HG02763 (cell line): ENCODE data around the gene MMAB.

Experiments
- ATAC-seq: cut with Tn5 transposase; IDR thresholded peaks from one replicate; pipeline ENCODE4 v1.9.1; 2021; ENCODE audit warnings: mild to moderate bottlenecking, moderate library complexity; ENCODE audit not compliant: unreplicated experiment

The MMAB gene

DNA sequence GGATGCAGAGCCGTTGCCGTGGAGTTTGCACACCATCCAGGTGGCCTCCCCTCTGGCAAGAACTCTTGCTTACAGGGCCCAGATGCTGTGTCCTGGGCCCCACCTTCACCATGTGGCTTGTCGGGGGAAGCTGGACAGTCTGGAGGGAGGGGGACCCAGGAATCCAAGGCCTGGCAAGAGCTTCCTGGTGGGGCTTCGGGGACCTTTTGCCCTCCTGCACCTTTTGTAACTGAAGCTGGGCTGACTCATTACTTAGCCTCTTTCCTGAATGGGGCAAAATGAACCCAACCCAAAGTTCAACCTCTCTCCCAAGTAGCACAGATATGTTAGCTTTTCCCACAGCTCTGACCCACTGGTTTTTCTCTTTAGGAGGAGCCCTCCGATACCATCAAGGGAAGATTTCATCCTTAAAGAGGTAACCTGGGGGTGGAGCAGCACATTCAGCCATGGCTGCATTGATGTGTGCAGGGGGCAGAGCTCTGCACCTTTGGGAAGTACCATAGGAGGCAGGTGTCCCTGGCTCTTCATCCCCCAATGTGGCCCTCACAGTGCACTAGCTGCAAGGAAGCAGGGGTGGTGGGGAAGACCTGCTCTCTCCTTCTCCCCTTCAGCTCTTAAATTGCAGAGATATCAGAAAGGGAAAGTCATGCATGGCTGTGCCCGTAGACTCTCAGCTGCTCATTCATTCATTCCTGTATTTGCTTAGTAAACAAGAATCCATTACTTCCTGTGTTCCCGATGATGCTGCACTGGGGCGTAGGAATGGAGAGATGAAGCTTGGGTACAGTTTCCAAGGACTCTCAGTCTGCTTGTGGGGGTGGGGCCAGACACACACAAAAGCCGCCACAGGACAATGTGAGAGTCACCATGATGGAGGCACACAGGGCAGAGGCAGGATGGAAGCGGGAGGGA lies 13.3 kb upstream of the MMAB start:
- ATAC-seq: no peak

DNA sequence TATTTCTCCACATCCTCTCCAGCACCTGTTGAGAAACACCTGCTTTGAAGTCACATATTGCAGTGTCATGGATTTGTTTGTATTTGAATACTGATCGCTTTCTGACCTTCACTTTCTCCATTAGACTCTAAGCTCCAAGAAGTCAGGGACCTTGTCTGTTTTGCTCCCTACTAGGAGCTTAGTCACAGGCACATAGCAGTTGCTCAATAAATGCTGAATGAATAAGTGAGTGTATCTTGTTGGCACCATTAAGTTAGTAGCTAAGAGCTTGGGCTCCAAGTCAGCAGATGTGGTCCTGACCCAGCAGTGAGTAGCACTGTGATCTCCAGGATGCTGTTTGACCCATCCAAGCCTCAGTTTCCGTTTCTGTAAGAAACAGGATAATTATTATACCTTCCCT lies 10.4 kb upstream of the MMAB start:
- ATAC-seq: no peak

DNA sequence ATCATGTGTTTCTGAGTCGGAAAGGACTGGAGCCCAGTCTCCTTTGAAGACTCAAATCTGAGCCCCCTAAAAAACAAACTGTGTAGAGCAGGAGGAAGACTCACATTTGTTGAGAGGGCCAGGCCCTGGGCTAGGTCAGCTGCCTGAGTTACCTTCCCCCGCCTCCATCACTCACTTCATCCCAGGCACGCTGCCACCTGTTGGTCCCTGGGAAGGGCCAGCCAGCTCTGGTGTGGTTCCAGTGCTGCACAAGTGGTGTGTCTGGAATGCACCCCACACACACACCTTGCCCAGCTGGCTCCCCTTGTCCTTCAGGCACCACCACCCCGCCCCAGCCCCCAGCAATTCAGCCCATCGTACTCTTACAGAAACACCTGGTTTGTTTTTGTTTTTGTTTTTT lies 9.3 kb upstream of the MMAB start:
- no peak for ATAC-seq

DNA sequence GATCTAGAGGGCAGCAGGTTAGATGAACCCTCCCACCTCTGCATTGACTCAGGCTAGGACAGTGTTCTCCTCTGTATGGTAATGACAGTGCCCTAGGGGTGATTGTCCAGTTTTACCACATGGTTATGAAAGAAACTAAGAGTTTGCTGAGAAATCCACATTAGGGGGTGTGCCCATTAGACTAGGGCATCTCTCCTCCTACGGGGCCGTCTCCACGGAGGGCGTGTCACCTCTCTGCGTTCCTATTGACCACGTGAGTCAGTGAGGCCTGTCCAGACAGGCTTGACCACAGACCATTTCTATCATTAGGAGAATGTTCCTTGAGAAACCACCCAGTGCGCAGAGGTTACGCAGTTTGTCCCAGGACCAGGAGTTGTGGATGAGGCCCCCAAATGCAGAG lies 8.6 kb upstream of the MMAB start:
- ATAC-seq: no peak

DNA sequence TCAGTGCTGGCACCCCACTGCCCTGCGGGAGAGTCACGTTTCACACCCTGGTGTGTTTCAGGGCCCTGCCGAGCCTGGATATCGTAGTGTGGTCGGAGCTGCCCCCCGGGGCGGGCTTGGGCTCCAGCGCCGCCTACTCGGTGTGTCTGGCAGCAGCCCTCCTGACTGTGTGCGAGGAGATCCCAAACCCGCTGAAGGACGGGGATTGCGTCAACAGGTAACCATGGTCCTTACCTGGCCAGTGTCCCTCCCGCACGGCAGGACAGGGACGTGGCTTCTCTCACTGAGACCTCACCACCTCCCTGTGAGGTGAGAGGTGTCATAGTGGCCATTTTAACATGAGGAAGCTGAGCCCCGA lies 8.0 kb upstream of the MMAB start:
- ATAC-seq: no peak

DNA sequence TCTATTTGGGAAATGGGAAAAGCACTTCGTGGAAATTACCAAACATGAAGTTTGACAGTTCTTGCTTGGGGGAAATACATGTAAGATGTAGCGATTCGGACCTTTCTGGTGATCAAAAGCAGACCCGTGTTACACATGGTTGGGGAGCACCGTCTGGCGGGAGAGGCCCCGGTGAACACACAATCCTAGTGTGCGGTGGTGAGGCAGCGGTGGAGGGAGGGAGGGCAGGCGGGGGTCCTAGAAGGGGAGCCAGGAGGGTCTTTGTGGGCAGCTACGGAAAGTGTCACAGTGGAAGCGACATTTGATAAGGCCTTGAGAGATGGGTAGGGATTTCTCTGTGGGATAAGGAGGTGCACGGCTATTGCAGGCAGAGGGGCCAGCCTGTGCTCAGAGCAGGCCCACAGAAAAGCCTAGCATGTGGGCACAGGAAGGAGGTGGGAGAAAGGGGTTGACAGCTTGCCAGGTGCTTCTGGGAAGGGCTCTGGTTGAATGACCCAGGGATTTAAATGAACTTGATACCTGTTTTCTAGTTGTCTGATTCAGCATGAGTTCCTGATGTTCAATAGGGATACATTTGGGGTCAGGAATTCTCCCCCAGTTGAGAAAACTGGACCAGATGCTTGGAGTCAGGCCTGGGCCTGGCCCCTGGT lies 7.5 kb upstream of the MMAB start:
- no peak for ATAC-seq

DNA sequence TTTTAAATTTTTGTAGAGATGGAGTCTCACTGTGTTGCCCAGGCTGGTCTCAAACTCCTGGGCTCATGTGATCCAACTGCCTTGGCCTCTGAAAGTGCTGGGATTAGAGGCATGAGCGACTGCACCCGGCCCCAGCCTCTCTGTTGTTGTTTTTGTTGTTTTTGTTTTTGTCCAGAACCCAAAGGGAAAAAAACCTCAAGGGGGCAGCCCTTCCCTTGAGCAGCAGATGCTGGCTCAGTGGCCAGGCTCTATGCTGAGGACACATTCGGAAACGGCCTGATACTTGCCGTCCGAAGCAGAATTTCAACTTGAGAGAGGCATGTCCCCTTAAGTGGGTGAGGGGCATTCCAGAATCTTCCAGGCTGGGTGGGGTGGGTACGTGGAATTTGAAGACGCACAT lies 7.0 kb upstream of the MMAB start:
- ATAC-seq: no peak

DNA sequence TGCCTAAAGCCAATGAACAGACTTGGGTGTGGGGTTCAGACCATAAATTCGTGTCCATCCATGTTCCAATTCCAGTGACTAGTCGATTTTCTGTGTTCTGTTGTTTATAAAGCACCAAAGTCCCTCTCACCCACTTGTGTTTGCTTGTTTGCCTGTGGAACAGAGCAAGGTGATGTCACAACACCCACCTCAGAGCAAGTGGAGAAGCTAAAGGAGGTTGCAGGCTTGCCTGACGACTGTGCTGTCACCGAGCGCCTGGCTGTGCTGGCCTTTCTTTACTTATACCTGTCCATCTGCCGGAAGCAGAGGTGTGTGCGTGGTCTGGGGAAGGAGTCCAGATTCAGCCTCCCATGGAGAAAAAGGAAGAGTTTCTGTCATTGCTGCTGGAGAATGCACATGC lies 6.3 kb upstream of the MMAB start:
- ATAC-seq: no peak

DNA sequence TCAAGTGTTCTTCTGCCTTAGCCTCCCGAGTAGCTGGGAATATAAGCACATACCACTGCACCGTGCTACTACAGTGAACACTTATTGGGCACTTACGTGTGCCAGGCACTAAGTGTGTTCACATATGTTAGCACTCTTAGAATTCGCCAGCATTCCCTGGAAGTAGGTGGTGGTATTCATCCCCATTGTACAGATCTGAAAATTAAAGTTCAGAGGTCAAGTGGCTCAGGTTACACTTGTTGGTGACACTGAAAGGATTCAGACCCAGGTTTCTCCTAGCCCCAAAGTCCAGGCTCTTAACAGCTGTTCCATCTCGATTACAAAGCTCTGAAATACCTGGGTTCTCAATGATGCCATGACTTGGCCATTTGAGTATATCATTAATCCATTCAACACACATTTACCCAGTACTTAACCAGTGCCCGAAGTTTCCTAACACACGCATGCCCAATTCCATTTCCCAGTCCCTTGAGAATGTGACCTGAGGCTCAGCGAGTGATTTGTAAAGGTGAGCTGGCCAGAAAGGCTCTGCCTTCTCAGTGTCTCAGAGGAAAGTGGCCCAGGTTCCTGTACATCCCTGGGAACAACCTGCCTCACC lies 5.1 kb upstream of the MMAB start:
- no peak for ATAC-seq

DNA sequence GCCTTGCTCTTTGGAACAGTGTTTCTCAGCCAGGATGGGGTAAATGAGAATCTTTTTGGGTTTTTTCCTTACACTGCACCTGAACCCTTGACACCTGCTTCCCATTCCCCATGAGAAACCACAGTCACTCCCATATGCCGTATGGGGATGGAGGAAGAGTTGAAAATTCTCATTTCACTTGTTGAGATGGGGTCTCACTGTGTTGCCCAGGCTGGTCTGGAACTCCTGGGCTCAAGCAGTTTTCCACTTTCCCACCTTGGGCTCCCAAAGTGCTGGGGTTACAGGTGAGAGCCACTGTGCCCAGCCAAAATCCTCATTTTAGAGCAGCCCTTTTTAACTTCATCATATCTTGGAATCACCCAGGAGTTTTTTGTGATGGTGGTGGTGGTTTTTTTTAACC lies 4.0 kb upstream of the MMAB start:
- ATAC-seq: no peak

DNA sequence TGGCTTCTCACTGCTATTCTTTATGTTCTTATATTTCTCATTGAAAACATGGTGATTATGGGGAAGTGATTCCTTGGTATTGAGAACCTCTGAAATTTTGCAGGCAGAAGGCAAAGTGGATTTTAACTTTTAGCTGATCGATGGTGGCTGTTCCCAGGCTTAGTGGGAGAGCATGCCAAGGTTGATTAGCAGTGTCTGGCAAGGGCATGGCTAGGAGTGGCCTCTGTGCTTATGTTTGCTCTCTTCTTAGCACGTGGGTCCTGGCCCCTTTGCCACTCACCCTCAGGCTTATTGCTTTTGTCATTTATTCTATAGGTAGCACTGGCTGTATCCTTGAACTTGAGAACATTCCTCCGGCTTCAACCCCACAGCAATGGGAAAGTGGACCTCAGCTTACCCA lies 2.4 kb upstream of the MMAB start:
- ATAC-seq: no peak

DNA sequence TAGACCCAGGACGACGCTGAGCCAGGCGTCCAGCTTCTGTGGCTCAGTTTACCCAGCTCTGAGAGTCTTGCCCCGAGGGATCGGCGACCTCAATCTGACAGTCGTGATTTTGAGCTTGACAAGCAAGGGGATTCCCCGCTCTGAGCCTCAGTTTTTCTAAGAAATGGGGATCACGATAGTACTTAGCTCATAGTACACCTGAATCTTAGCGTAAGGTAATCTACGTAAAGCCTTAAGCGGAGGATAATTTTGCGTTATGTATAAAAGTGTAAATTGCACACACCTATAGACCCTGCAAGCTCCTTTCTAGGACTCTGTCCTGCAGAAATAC lies 575 bp upstream of the MMAB start:
- ATAC-seq: no peak

DNA sequence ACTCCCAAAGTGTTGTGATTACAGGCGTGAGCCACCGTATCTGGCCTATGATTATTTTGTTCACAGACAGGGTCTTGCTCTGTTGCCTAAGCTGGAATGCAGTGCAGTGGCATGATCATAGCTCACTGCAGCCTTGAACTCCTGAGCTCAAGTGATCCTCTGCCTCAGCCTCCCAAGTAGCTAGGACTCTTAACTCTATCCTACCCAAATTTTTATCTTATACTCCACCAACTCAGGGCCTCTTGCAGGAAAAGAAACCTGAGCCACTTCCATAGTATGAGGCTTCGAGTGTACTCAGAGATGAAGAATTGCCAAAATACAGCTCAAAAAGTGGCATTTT lies 828 bp downstream of the MMAB start:
- ATAC-seq: no peak

DNA sequence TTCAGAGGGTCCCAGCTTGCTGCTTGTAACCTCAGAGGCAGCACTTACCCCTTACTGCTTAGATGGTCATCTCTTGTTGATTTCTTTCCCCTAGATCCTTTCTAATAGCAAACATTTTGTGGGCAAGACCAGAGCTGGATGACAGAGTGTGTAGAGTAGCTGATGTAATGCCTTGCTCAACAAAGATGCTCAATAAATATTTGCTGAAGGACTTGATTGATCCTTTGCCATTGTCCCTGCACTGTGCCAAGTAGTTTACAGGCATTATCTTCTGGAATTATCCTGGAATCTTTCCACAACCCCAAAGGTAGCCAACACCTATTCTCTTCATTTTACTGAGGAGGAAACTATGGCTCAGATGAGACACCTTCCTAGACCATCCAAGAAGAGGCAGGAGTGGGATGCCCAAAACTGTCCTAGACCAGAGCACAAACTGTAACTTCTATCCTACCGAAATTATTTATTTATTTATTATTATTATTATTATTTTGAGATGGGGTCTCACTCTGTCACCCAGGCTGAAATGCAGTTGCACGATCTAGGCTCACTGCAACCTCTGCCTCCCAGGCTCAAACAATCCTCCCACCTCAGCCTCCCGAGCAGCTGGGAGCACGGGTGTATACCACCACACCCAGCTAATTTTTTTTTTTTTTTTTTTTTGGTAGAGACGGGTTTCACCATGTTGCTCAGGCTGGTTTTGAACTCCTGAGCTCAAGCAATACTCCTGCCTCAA lies 1.4 kb downstream of the MMAB start:
- ATAC-seq: no peak

DNA sequence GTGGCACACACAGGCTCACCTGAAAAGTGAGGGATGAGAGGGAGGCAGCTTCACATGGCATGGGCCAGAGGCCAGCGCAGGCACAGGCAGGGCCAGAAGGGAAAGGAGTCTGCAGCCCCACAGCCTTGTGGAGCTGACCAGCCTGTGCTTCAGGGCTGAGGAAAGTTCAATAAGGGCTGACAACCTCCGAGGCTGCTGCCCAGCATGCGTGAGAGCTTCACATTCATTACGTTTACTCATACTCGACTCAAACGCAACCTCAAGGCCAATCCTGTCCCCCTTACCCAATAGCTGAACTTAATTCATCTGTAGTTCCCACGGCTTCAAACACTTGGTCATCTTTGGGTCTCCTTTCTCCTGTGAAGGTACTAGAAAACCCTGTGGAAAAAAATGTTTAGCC lies 4.8 kb downstream of the MMAB start:
- no peak for ATAC-seq

DNA sequence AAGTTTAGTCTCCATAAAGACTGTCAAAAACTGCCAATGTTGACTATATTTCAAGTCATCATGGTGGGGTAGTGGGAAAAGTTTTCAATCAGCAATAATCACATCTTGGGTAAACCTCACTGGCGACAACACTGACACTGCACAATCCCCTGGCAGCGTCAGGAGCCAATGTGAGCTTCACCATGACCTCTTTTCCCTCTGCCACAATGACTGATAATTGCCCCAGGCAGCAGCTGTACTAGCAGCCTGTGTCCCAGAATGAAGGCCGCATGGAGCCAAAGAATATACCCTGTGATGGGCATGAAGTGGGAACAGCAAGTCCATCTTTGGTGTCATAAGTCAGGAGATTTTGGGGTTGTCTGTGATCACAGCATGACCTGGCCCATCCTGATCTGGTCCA lies 5.3 kb downstream of the MMAB start:
- no peak for ATAC-seq

DNA sequence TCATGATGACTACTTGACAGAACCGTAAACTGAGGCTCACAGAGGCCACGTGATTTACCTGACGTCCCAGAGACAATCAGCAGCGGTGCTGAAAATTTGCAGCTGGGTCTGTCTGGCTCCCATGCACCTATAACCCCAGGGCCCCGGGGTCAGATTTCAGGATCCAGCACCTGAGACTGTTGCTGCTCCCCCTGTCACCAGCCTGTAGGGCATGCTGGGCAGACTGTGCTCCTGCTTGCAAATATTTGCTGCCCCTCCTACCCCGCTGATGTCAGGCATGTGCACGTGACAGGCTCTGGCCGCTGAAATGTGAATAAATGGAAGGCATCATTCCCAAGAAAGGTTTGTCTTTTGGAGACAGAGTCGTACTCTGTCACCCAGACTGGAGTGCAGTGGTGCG lies 6.0 kb downstream of the MMAB start:
- no peak for ATAC-seq

DNA sequence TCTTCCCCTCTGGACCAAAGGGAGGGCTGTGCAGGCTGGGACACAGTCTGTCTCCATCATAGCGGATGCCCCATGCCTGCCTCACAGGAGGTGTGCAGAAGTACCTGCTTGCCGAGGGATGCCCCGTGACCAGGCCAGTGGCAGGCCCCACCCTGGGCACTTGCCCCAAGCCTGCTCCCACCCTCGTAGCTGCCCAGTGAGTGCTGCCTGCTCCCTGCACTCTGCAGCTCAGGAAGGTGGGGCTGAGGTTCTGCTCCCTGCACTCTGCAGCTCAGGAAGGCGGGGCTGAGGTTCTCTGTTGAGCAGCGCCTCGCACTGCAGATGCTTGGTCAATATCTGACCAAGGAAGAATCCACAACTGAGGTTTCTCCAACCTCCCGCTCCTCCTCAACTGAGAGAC lies 6.9 kb downstream of the MMAB start:
- no peak for ATAC-seq

DNA sequence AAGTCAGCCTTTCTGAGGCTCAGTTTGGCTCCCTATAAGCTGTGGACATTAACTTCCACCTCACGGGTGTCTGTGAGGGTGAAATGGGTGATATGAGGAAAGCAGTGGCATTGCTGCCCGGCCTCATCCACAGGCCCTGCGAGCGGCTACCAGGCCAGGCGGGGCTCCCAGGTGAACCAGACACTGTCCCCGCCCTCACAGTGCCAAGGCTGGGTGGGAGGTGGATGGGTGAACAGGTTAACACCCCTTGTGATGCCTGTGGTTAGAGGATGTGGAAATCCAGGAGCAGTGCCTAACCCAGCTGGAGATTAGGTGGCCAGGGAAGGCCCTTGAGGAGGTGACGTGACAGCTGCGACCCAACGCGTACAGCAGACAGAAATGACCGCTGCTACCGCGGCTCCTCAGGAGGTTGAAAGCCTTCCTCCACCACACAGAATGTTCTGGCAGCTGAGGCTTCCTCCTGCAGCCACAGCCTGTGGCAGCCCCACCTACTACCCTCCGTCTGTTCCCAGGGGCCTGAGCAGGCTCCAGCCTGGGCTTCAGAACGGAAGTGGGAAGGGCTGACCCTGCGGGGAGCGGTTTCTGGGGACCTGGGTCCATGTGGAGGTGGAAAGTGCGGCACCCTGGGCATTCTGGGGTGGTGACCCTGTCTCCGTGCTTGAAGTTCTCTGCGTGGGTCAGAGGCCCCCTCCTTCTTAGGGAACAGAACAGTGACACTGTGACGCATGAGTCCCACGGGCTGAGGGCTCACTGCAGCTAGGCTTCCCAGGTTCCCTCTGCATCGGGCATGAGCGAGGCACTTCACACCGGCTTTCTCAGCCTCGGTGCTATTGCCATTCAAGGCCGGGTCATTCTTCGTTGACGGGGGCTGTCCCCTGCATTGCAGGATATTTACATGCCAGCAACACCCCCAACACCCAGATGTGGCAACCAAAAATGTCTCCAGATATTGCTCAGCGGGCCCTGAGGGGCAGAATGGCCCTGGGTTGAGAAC lies 9.7 kb downstream of the MMAB start:
- no peak for ATAC-seq

DNA sequence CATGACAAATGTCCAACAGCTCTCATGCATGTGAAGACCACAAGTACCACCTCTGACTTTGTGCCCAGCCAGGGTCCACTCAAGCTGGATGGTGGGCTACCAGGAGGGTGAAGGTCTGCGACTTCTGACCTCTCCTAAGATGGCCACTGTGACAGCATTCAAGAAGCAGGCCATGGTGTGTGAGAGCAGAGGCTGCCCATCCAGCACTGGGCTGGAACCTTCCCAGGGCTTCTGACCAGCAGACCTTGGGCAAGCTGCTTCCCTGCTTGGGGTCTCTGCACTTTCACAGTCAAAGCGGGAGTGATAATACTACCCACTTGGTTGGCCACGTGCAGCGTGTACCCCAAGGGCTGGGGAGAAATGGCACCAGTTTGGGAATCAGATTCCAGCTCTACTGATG lies 10.4 kb downstream of the MMAB start:
- no peak for ATAC-seq

DNA sequence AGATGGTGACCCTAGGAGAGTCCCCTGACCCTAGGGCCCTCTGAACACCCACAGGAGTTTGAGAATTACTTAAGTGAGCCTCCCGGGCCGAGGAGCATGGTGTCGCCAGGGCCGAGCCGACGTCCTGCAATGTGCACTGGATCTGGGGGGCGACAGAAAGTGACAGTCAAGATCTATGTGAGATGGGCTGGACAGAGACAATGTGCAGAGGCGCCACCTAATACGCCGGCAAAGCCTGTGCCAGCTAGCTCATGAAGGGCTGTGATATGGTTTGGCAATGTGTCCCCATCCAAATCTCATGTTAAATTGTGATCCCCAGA lies 11.6 kb downstream of the MMAB start:
- ATAC-seq: no peak
